Measurements from ENCODE around the gene SIVA1.
"Not testable (repeated sequence)": the region's sequence is repeated elsewhere in the genome, so short reads cannot be mapped to it uniquely, and the experiment has no call there.

Gene SIVA1

DNA sequence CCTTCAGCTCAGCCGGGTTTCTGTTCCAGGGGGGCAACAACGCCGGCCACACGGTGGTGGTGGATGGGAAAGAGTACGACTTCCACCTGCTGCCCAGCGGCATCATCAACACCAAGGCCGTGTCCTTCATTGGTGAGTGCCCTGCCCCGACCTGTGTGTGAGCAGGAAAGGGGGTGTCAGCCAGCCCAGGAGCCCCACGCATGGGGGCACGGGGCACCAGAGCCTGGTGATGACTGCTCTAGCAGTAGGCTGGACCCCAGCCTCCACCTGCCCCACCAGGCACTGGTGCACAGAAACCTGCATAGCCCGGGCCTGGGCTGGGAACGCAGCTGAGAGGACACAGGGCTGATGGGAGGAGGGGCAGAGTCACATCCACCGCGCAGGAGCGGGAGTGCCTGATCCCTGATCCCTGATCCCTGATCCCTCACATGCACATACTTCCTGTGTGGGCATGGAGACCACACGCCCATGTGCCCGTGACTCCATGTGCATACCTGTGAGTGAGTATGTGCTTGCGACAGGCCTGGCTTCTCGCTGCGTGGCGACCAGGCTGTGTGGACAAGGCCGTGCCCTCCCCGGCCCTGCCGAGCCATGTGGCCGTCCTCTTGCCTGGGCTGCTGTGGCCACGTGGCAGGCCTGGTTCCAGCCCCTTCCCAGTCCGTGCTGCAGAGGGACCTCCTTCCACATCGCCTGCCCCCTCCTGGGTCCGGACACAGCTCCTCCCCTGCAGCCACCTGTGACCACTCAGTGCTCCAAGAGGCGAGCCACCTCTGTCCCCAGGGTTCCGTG lies 17.8 kb upstream of the SIVA1 start:
- no peak for DNase-seq

- no peak for DNase-seq
These were observed 16.9 kb upstream of the SIVA1 start for GRCh38 chr14:104735830-104736642.

DNA sequence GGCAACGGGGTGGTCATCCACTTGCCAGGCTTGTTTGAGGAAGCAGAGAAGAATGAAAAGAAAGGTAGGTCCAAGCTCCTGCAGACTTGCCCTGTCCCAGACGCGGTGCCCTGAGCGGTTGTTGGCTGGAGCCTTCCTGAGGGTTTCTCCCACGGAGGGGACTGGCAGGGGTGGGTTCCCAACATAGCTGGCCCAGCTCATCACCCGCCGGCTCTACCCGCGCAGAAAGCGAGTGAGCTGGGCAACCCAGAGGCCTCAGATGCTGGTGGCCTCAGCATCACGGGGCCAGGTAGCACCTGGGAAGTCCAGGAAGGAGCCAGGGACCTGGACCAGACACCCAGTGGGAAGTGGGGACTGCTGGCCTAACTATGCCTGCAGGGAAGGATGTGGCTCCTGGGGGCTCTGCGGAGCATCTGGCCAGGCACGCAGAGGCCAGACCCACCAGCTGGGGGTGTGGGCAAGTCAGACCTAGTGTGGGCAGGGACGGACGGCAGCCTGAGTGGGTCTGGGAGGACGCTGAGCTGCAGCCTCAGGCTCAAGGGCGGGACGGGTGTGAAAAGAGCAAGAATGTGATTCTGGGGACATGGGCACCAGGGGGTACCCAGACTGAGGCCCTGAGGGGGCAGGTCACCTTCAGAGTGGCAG lies 14.4 kb upstream of the SIVA1 start:
- DNase-seq: no peak

DNA sequence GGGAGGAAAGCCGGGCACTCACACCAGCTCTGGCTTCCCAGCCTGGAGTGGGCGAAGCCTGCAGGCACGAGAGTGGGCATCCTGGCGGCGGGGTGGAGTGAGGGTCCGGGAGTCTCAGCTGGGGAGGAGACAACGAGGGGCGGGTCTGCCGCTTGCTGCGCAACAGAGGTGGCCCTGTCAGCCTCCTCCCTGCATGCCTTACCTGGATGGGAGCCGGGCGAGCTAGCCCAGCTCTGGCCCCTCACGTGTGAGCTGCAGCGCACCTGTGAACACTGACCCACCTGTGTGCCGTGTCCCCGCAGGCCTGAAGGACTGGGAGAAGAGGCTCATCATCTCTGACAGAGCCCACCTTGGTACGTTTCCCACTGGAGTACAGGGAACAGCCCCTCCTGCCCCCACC lies 13.9 kb upstream of the SIVA1 start:
- no peak for DNase-seq

DNA sequence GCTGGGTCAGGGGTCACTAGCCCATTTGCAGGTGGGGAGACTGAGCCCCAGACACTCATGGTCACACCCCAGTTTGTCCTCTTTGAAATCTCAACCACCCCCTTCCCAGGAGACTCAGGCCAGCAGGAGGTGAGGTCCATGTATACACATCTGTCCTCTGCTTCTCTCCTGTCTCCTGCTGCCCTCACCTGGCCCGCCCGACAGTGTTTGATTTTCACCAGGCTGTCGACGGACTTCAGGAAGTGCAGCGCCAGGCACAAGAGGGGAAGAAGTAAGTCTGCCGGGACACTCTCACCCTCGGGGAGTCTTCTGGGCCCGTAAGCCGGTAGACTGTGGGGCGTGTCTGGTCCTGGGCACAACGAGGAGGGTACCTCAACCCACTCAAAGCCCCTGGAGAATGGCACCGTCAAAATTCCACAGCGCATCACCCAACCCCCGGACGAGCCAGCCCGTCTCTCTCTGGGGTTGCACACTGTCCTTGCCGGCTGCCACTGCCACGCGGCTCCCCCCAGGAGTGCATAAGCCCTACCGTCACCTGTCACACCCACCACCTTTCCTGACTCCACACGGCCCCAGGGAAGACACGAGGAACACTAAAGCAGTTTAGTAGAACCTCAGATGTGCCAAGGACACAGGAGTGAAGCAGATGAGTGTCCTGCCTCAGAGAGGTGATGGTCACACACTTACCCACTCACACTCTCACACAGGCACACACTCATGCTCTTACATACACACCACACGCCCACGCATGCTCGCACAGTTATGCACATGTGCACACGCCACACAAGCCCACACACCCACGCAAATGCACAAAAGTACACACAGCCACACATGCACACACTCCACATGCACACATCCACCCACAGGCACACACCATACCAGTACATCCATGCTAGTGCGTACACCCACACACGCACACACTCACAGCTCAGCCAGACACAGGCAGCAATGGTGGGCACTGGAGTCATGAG lies 13.1 kb upstream of the SIVA1 start:
- DNase-seq: no peak

- no peak for DNase-seq
These were observed 11.7 kb upstream of the SIVA1 start for GRCh38 chr14:104741108-104741802.

- no peak for DNase-seq
These were observed 11.1 kb upstream of the SIVA1 start for GRCh38 chr14:104741803-104742251.

DNA sequence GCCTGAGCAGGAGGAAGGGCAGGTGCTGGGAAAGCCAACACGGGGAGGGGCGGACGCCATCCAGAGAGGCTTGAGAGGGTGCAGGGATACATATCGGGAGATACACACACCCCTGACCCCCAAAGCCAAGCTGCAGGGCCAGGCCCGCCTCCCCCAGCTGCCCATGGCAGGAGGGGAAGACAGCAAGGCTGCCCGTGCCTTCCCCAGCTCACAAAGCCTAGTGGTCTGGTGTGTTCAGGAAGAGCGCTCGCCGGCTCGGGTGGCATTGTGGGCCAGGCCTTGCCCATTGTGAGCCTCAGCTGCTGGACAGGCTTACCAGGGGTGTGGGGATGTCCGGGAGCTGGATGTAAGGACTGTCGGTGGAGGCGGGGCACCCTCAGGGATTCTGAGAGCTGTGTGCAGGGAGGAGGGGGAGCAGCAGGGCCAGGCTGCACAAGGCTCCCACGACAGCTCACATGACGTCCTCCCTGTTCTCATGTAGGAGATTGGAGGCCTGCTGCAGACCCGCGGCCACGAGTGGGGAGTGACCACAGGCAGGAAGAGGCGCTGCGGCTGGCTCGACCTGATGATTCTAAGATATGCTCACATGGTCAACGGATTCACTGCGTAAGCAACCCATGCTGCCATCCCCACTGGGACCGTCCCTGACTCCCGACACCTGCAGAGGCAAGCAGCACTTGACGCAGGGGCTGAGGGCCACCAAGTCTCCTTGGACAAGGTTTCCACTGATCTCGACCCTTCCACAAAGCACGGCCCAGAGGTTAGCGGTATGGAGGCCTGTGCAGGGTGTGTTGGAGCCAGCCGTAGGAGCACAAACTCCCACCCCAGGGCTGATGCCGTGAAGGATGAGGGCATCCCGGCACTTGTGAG lies 10.1 kb upstream of the SIVA1 start:
- no peak for DNase-seq

DNA sequence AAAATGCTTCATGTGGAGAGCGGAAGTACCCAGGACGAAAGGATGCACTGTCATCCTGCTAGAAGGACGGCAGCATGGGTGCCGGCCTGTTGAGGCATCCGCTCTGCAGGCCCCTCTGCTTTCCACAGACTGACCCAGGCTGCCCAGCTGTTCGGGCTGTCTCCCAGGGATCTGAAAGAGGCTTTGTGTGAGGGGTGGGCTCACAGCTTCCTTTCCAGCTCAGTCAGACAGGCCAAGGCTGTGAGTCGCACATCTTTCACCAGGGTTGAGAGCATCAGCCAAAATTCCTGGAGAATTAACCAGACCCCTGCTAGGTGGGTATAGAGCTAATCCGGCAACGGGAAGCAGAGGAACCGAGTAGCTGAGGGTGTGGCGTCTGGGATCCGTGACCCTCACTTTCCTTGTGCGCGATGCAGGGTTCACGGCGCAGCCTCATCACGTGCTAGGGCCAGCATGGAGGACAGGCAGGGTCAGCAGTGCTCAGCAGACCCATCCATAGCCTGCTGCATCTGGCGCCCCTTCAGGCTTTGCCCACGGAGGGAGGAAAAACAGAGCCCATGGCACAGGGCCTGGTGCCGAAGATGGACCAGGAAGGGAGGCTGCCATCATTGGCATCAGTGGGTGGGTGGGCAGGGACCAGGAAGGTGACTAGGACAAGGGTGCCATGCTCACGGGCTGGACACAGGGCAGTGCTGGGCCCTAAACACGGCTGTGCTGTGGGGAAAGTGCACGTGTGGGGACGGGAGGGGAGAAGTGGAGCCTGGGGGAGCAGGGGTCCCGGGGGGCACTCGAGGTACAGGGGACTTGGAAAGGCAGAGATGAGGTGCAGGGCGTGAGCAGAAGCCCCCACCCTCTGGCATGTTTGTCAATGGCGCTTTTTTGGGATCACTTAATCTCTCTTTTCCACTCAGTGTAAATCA lies 9.2 kb upstream of the SIVA1 start:
- DNase-seq: no peak

GRCh38 chr14:104744484-104744883 lies 8.5 kb upstream of the SIVA1 start:
- no peak for DNase-seq

GRCh38 chr14:104745431-104745830 lies 7.5 kb upstream of the SIVA1 start:
- DNase-seq: no peak

- DNase-seq: no peak
These were observed 6.8 kb upstream of the SIVA1 start for GRCh38 chr14:104746071-104746545.

- DNase-seq: no peak
These were observed 5.9 kb upstream of the SIVA1 start for GRCh38 chr14:104746934-104747481.

GRCh38 chr14:104747876-104748275 lies 5.1 kb upstream of the SIVA1 start:
- no peak for DNase-seq

GRCh38 chr14:104749111-104749649 lies 3.8 kb upstream of the SIVA1 start:
- DNase-seq: no peak

DNA sequence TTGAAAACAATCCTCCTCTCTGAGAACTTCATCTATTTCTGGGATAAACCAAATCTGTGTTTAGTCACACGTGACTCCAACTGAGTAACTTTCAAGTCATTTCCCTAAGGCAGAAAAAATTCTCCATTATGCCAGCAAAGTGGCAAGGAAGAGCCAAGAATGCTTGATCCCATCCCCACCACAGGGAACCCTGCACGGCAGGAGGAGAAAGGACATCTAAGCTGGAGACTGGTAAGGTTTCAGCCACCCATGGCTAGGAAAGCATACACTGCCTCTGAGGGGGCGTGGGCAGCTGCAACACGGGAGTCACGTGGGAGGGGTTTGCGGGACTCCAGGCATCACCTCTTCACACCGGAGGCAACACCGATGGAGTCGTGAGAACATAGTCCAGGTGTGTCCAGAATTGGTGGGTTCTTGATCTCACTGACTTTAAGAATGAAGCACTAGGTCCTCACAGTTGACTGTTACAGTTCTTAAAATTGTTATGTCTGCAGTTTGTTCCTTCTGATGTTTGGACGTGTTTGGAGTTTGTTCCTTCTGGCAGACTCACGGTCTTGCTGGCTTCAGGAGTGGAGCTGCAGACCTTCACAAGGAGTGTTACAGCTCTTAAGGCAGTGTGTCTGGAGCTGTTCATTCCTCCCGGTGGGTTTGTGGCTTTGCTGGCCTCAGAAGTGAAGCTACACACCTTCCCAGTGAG lies 2.7 kb upstream of the SIVA1 start:
- DNase-seq: no peak

DNA sequence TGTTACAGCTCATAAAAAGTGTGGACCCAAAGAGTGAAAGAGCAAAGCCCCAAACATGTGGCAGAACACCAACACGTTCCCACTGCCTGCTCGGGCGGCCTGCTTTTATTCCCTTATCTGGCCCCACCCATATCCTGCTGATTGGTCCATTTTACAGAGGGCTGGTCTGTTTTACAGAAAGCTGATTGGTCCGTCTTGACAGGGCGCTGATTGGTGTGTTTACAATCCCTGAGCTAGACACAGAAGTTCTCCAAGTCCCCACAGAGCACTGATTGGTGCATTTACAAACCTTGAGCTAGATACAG lies 2.2 kb upstream of the SIVA1 start:
- not testable (repeated sequence) for DNase-seq

All from CD4-positive, alpha-beta T cell treated with Interleukin-12 subunit alpha and Interleukin-12 subunit beta, for 1 hour (primary cell).